LNCaP clone FGC (cell line): Measurements from ENCODE around the gene COL6A3.

Experiments used
- DNase-seq: peaks from one replicate; pipeline ENCODE4 v3.0.0-alpha.2; 2011; ENCODE audit warnings: low read depth
- H3K4me3 ChIP-seq: 2 replicates; pipeline ENCODE4 v1.5.1; 2011; ENCODE audit warnings: mild to moderate bottlenecking, low read depth, low read length, control low read depth
- TF ChIP-seq, protein P1 (sequence below): IDR thresholded peaks from 2 replicates; pipeline ENCODE4 v1.5.1; 2012; ENCODE audit warnings: mild to moderate bottlenecking; ENCODE audit not compliant: control insufficient read depth, insufficient read depth; ENCODE audit errors: extremely low read depth

The COL6A3 gene

DNA sequence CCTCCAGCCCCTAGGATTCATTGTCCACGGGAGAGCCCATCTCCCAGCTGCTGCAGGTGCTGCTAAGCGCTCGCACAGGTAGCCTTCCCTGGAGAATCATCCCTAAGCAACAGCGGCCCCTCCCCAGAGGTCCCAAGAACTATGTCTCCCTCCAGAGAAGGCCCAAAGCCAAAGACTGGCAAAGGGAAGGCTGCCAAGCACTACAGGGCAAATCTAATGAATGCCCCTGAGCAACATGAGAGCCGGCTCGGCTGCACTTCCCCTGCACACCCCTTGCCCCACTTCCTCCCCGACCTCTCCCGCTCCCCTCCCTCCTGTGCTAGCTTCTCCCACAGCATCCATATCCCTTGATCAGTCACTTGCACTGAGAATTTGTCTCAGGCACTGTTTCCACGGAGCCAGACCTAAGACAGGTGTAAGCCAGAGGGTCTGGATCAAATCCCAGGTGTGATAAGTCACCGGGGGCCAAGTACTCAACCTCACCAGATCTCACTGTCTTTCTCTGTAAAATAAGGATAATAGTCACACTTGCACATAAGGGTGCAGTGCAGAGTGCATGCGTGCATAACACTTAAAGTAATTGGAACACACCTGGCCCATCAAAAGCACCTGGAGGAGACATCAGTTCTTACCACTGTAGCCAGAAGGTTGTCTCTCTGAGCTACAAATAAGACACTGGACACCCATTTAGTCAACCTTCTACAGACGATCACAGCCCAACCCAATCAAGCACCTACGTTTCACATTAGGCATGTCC is 20.1 kb upstream of the COL6A3 start:
- TF ChIP-seq, protein P1, sequence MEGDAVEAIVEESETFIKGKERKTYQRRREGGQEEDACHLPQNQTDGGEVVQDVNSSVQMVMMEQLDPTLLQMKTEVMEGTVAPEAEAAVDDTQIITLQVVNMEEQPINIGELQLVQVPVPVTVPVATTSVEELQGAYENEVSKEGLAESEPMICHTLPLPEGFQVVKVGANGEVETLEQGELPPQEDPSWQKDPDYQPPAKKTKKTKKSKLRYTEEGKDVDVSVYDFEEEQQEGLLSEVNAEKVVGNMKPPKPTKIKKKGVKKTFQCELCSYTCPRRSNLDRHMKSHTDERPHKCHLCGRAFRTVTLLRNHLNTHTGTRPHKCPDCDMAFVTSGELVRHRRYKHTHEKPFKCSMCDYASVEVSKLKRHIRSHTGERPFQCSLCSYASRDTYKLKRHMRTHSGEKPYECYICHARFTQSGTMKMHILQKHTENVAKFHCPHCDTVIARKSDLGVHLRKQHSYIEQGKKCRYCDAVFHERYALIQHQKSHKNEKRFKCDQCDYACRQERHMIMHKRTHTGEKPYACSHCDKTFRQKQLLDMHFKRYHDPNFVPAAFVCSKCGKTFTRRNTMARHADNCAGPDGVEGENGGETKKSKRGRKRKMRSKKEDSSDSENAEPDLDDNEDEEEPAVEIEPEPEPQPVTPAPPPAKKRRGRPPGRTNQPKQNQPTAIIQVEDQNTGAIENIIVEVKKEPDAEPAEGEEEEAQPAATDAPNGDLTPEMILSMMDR = no peak
- H3K4me3 ChIP-seq = no peak overlapping the region
- no peak for DNase-seq

DNA sequence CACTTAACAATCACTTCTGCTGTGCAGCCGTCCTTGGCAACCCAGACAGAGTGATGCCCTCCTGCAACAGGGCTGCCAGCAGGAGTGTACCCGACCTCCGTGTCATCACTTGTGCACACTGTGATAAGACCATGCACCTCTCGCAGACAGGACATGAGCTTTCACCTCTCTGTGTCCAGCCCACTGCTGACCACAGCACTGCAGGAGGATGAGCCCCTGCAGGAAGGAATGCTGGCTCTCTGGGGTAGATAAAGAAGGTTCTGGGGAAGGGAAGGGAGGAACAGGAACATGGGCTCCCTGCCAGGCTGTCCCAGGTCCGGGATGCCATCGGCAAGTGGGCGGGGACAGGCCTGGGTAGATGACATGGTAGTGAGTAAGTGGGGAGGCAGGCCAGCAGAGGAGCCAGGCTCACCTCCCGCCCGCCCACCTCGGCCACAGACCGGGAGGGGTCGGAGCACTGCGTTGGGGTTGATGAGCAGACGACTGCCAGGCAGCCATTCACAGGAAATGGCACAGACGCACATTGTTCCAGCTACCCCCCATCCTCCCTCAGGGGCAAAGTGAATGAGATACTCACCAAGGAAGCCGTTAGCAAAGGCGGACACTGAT is 18.6 kb upstream of the COL6A3 start:
- no peak for DNase-seq
- H3K4me3 ChIP-seq = no peak overlapping the region
- TF ChIP-seq, protein P1 = no peak

DNA sequence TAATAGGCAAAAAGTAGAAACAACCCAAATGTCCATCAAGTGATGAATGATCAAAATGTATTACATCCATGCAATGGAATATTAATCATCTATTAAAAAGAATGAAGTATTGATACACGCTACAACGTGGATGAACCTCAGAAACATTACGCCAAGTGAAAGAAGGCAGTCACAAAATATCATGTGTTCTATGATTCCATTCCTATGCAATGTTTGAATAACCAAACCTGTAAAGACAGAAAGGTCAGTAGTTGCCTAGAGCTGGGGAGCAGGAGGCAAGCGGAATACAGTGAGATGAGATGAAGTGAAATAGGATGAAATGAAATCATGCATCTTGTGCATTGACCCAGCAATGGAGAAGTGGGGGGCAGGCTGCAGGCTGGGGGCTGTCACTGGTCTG is 17.9 kb upstream of the COL6A3 start:
- no peak for DNase-seq
- H3K4me3 ChIP-seq = no peak overlapping the region
- TF ChIP-seq, protein P1 = no peak

DNA sequence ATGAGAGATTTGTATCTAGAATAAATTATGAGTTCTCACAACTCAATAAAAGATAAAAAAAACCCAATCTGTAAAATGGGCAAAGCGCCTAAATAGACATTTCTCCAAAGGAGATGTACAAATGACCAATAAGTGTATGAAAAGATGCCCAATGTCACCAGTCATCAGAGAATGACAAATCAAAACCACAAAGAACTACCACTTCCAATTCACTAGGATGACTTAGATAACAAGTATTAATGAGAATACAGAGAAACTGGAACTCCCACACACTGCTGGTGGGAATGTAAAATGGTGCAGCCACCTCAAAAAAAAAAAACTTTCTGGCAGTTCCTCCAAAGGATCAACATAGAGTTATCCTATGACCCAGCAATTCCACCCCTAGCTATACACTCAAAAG is 17.4 kb upstream of the COL6A3 start:
- no peak for DNase-seq
- no peak overlapping the region for H3K4me3 ChIP-seq
- TF ChIP-seq, protein P1 = no peak

DNA sequence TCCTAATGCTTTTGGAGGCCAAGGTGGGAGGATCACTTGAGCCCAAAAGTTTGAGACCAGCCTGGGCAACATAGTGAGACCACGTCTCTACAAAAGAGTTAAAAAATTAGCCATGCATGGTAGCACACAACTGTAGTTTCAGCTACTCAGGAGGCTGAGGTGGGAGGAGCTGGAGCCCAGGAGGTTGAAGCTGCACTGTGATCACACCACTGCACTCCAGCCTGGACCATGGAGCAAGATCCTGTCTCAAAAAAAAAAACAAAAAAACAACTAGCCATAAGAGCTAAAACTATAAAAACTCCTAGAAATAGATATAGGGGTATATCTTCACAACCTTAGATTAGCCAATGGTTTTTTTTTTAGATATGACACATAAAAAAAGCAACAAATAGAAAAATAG is 16.9 kb upstream of the COL6A3 start:
- H3K4me3 ChIP-seq = no peak overlapping the region
- DNase-seq = no peak
- TF ChIP-seq, protein P1 = no peak

DNA sequence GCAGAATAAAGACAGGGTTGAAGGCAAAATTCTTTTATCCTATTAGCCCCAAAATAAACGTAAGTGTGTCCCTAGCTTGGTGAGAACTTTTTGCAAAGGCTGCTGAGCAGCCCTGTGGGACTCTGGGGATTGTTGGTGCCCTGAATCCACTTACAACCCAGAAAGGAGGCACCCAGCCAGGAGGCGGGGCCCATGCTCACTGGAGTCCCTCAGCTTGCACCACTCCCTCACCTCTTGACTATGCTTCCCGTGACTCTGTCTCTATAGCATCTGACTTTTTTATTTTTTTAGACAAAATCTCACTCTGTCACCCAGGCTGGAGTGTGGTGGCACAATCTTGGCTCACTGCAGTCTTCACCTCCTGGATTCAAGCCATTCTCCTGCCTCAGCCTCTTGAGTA is 15.8 kb upstream of the COL6A3 start:
- H3K4me3 ChIP-seq = no peak overlapping the region
- DNase-seq = no peak
- TF ChIP-seq, protein P1 = no peak
